Fibroblast of the conjunctiva (primary cell): ENCODE data around the gene STK17B.
A peak's percentile ranks its signal among the peaks of the same experiment; 100 is the strongest.

Experiments
- DNase-seq: peaks from one replicate; pipeline ENCODE4 v3.0.0-alpha.2; 2010; ENCODE audit warnings: low read depth

The STK17B gene

DNA sequence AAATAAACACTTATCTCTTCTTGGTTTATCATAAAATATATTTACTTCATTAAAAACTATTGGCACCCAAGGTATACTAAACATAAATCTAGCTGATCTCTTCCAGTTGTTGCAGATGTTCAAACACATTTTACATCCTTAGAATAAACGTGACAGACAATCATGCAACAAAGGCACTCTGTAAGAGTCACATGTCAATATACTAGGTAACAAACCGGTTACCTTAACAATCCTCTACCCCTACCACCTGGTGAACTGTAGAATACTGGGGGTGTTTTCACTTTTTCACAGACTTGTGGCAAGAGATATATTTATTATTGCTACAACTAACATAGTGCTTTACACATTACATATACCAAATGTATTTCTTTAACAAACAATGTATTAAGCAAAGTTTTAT is 15.8 kb downstream of the STK17B start:
- DNase-seq = no peak

DNA sequence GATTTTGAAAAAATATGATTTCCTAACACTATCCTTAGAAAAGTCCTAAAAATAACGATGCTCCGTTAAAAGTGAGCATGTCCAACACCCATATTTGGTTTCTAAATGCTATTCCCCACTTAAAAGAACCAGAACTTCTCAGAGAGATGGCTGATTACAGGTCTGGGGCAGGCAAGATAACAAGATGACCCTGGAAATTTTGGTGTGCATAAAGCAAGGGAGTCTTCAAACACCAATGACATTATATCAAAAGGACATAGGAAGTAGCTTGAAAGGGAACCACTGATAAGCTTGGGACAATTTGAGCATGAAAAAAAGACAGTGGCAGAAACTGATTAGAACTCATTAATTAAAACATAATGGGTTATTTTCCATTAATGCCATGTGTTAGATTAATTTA is 17.9 kb downstream of the STK17B start:
- DNase-seq = no peak

DNA sequence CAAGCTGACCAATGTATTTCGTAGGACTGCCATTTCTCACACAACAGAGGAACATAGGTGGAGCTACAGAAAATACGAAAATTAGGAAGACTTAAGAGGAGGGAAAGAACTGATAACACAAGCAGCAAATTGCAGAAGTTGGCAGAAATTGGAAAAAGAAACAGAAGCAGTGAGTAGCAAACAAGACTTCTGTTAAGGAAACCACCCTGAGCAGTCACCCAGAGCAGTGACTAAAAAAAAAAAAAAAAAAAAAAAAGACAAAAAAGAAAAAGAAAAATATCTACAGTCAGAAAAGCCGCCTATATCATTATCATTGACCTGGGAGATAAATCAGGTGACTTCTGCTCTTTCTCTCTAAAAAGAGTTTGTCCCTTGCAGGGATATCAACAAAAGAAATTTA is 21.4 kb downstream of the STK17B start:
- no peak for DNase-seq

DNA sequence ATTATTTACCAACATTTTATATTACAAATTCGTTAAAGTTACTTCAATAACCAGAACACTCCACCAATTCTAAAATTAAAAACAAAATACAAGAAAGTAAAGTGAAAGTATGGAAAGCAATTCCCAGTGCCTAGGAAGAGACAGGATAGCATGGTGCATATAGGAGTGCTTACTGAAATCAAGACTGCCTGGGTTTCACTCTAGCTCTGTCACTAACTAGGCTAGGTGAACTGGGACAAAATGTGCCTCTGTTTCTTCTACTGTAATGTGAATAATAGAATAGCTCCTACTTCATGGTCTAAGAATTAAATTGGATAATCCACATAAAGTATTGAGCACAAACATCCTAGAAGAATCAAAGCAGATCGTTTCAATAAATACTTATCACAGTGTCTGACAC is 22.6 kb downstream of the STK17B start:
- DNase-seq = no peak

DNA sequence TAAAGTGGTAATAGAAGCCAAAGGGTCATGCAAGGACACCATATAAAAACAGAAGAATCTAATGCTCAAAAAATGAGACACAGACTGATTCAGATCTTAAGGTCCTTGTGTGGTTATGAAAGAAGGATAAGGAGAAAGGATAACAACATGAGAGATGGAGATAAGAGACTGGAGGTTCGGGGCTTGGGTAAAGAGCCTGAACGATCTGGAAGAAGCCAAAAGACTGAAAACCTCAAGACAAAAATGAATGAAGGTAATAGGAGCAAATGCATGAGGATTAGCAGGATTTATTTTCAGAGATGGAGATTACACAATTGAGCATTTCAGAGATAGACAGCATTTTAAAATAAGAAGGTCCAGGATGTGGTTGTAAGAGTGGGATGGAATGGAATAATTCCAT is 26.1 kb downstream of the STK17B start:
- no peak for DNase-seq

DNA sequence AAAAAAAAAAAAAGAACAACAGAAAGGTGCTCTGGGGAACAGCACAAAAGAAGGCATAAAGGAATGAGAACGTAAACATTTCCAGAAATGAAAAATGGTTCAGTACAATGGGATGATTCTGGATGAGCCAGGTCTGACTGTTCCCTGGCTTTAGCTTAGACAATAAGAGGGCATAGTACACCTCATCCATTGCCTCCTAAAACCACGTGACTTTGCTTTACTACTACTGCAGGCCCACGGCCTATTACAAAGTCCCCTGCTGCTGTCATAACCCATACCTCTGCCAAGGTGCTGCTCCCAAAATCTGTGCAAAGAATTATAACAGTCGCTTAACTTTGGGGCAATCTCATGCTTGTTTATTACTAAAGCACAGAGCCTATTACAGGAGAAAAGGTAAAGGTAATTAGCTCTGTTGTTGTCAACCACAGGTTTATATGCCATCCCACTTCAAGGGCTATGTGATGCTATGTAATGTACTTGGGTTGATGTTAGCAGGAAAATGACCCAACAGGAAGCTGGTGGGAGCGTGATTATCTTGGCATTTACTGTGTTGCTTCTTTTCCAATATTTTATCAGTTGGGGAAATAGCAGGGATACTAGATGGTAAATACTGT is 26.8 kb downstream of the STK17B start:
- DNase-seq = no peak

DNA sequence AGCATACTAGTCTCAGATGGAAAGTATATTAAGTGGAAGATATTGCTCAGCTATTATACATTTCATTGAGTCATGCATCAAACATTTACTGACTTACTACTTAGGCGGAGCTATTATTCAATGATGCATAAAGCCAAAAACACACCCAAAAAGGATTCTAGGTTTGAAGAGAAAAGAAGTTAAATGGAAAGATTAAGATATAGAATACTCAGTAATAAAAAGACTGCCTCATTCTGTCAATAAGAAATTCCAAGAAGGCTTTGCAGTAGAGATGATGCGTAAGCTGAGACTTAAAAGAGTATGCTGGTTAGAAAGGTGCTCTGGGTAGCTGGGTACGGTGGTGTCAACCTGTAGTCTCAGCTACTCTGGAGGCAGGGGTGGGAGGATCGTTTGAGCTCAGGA is 27.6 kb downstream of the STK17B start:
- DNase-seq = no peak

DNA sequence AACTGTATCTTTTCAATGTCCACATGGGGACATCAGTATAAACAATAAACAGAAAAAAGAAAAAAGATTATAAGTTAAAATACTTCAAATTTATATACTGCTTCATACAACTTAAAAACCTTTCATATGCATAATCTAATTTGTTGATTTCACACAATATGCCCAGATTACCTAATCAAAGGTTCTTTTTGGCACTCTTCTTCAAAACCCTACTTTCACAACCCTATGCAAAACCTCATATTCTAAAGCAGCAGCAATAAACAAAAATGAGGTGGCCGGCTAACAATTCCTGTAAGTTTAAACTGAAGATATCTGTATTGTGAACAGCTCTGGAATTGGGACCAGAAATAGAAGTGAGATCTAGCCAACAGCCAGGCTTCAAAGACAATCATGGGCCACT is 28.6 kb downstream of the STK17B start:
- DNase-seq = no peak

DNA sequence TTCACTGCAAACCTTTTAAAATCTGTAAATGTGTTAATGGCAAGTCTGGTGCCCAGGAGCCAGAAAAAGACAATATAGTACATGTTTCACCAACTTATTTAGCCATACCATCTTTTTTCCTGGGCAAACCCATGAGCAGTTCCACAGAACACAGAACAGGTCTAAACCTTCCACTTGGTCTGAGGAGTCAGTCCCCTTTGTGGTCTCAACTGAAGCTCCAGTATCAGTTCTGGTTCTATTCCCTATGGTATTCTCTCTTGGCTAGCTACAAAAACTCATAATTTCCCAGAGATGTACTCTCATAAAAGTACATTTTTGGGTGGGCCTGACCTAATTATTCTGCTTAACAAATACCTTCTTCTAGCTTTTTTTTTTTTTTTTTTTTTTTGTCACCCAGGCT is 31.2 kb downstream of the STK17B start:
- no peak for DNase-seq

DNA sequence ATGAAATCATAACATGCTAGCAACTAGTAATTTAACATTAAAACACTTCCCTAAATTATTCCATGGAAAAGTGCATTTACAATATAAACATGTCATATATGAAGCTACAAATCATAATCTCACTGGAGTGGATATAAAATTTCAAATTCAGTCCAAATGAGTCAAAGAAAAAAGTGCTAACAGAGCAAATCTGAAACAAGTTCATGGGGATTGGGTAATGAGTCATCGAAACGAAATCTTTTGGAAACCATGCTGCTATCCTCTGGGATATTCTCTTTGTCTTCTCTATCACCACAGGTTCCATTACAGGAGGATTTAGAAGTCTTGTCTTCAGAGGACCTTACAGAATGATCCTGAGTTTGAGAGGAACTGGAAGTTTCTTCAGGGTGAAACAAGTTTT is 34.1 kb downstream of the STK17B start:
- no peak for DNase-seq

DNA sequence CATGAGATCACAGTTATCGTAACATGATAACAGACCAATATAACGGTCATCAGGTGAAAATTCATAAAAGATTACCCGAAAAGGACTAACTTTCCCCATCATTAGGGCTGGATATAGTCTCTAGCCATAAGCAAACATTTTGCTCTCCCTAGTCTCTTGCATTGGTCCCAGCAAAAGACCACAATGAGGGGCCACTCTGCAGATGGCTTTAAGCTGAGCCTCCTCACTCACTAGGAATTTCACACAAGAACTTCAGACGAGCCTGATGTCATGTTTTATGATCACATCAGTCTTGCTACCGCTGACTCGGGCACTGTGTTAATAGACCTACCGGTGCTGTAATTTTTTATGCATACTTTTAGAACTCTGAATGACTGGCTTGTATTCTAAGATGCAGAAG is 35.2 kb downstream of the STK17B start:
- DNase-seq = no peak

DNA sequence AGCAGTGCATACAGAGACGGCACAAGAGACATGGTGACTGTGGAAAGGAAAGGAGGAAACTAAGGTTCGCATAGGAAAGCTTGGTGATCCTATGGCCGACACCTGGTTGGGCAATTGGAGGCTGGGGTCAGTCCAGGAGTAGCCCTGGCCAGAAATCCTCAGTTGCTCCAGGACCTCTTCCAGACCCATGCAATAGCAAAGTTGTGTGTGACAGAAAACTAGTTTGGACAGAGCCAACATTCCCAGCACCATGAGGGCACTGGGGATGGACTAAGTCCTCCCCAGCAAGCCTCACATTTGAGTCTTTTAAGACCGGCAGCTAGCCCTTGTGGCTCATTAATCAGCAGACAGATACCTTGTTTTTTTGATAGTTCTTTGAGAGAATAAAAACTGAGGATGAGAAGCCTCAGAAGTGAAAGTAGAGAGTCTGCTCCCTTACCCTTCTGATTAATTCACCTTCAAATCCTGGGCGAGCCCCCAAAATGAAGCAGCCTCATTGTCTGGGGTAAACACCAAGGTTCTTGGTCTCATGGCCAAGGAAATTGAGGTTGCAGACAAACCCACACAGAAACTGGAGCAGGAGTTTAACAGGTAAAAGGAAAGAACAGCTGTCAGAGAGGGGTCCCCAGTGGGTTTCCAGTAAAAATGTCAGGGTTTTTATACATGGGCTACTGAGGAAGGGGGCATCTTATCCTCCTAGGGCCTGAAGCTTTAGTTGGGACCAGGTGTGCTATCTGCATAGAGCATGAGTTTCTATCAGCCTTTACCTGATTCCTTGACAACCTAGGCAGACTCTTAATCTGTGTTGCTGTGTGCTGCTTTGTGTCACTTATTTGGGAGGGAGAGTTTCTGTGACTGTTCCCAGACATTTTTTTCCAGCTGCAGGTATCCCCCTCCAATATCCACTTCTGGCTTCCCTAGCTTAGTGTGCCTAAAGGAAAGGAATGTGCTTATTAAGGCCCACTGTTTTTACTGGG is 39.1 kb downstream of the STK17B start:
- no peak for DNase-seq

DNA sequence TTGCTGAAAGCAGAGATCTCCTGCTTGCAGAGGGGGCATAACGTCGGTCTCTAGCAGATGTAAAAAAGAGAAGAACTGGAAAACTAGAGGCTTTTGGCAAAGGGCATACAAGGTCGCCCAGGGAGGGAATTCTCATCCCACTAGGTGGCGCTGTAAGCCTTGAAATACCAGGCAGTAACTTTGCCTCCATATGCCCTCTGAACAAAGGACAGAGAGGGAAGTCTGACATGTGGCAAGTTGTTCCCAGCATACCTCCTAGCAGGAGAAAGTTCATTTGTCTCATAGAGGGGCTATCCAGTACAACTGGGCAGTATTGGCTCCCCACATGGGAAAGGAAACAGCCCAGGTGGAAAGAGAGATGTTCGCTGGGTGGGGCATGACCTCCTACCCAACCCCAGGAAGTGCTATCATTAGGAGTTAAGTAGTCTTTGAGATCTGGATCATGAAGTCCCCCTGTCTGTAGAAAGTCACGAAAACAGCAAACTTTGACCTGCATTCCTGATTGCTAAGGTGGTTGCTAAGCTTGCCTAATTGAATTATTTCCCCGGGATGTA is 39.9 kb downstream of the STK17B start:
- DNase-seq = no peak

DNA sequence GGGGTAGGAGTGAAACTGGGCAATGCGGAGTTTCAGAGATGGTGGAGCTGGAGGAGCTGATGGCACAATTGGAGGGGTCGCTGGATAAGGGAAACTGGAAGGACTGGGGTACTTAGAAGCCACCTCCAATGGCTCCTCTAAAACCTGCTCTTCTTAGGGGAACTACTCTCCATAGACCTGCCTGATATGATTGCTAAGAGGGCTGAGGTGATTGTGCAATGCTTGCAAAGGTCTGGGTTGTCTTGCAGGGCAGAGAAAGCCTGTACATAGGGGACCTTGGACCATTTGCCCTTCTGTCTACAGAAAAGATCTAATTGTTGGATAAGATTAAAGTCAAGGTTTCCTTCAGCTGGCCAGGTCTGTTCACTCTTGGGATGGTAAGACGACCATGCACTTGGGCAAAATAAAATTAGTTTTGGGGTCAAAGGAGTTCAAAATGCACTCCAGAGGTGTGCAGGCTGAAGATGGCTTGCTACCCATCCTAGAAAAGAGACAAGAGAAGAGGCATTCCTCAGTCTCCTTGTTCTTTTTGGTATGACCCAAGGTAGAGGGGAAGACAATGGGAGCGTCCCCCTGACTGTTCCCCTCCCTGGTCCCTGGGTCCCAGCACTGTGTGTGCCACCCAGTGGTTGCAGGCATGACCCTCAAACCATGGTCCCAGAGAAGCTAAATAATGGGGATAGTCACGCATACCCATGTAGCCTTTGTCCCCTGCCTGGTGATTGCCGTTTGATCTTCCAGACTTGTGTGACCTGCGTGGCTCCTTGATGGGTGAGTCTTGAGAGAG is 41.1 kb downstream of the STK17B start:
- no peak for DNase-seq

DNA sequence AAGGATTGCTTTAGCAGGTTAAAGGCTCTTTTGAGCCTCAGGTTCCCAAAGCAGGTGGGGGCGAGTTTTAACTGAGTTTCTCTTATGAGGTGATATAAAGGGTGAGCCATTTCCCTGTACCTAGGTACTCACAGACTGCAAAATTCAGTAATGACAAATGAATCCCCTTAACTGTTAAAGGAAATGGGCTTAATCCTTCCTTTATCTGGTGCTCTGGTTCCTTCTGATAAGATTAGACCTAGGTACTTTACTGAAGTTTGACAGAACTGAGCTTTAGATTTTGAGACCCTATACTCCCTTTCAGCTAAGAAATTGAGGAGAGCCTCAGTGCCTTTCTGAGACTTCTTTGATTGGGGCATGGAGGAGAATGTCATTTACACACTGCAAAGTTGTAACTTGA is 42.6 kb downstream of the STK17B start:
- DNase-seq = no peak

DNA sequence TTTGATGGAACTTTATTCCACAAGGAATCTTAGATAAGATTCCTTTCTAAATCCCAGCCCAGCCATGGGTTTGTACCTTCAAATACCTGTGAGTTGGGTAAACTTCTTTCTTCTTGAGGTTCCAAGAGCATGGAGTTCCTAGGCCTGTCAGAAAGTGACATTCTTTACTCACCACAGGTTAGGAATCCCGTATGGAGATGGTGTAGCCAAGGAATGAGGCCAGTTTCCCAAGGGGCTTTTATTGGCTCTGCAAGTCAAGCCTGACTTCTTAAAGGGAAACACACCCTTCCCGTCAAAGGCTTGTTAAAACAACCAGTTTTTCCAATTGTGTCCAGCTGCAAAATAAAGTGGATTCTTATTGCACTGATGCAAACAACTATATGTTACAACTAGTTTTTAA is 45.8 kb downstream of the STK17B start:
- DNase-seq = no peak

DNA sequence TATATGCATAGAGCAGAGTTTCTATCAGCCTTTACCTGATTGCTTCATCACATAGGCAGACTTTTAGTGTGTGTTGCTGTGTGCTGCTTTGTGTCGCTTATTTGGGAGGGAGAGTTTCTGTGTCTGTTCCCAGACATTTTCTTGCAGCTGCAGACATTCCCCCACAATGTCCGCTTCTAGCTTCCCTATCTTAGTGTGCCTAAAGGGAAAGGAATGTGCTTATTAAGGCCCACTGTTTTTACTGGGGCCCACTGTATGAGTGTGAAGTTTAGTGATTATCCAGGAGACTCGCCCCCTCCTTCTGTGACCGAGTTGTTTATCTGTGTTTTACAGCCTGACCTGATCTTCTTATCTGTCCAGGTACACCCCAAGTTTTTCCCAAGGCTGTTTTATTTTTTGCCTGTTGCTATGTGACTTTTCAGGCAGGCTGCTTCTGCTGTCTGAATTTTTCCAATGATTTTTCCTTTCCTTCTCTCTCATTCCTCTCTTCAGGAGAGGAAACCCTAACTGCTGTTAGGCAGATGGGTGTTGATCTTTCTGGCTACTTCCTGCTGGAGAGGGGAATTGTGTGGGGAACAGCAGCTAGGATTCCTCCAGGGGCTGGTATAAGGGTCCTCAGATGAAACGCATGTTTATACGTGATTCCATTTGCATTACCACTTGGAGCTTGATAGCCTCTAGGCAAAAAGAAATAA is 47.6 kb downstream of the STK17B start:
- DNase-seq = no peak

DNA sequence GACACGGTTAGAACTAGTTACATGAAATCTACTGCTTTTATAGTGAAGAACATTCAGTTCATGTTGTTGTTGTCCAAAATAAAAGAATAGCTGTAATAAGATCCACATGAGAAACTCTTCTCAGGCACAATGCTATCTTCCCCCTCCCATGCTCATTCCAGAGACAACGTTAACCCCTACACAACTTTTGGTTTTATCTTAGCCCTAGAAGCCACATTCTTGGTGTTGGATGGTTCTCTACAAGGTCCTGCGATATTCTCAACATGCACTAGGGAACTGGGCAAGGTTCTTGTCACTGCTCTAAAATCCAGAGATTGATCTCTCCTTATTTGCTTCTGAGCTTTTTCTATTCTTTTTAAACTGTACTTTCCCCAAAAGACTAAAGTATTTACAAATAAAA is 51.5 kb downstream of the STK17B start:
- DNase-seq = no peak

DNA sequence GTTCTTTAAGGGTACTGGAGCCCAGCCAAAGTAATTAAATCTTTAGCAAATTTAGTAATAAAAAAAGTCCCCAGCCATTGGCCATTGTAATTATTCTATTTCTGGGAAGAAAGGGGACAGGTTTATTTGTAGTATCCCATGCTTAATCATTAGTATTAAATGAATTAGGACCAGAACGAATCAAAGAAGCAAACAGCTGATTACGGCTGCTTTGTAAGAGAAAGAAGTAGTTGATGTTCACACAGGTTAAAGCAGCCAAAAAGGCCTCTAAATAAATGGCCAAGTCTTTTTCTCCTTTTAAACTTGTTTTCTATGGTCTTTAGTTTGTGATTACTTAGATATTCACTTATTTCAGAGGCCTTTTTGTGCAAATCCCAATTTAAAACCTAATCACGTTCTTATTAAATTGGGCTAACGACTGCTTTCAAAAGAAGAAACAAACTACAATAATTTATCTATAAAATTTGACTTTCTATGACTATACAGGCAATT is 54.1 kb downstream of the STK17B start:
- DNase-seq = no peak

DNA sequence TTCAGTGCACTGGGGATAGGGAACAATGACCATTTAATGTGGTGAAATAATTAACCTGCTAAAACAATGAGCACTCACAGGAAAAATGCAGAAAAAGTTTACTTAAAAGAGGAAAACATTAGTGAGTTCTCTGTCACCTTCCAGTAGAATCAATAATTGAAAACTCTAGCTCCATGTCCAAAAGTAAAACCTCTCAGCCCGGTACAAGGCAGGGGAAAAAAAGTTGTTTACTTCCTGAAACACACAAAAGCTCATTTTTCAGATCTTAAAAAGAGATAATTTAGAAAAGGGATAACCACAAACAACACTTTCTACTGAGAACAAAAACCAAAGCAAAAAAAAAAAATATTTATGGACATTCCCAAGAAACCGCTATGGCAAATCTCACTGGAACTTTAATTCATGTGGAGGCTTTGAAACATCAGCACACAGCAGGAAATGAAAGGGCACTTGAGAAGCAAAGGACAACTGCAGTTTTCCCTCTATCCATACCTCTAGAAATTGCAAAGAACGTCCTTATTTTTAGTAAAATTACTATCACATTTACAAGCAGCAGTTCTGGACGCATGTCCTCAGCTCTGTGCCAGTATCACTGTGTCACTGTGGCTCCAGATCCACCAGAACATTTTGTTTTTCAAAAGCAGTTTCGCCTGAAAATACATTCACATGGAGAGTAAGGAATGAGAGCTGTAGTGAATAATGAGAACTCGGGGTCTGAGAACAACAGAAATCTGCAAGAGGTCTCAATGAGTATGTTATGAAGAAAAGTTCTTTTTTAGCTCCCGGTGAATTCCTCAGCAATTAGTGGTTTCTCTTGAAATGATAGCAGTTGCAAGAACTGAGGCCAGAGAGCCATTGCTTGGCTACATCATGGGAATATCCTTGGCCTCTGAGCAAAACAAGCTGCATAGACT is 58.1 kb downstream of the STK17B start:
- peak; percentile 30 for DNase-seq
